ENCODE results near the gene ZGLP1. TPM values are rescaled to one million over a fixed set of nuclear protein-coding genes. Genes with fewer than 3 reads are reported as not detected.
A peak's percentile ranks its signal among the peaks of the same experiment; 100 is the strongest.

ZGLP1 gene
- total and polyA plus RNA-seq, 2 of the 13 experiments (the other 11 are each of a cell fraction or from before 2014, with no cell fraction given) = 2.4 to 3.0 TPM

GRCh38 chr19:10270180-10270615, 39.4 kb downstream of the ZGLP1 start (continued):
- TF ChIP-seq ZNF496 (CRISPR knock-in tag; IDR thresholded peaks at IDR 0.05; ENCODE audit: insufficient replicate concordance) (no peak), SALL2 (CRISPR knock-in tag; IDR thresholded peaks at IDR 0.05) (no peak), ZNF552 (CRISPR knock-in tag; IDR thresholded peaks at IDR 0.05; ENCODE audit: borderline replicate concordance) (no peak), IKZF5 (CRISPR knock-in tag; IDR thresholded peaks at IDR 0.05) (no peak), SAFB2 (CRISPR knock-in tag; IDR thresholded peaks at IDR 0.05; ENCODE audit: borderline replicate concordance, low read depth) (no peak), FOXO4 (CRISPR knock-in tag; conservative IDR thresholded peaks at IDR 0.05) (no peak), MAFG (CRISPR knock-in tag; IDR thresholded peaks at IDR 0.05) (no peak), NPAS2 (CRISPR knock-in tag; IDR thresholded peaks at IDR 0.05; ENCODE audit: borderline replicate concordance) (no peak), ZNF556 (CRISPR knock-in tag; IDR thresholded peaks at IDR 0.05; ENCODE audit: borderline replicate concordance) (0 out of 2 replicates have a peak, but pooled peaks have one; percentile 21), YEATS2 (CRISPR knock-in tag; IDR thresholded peaks at IDR 0.05; ENCODE audit: borderline replicate concordance) (no peak), CENPBD1 (CRISPR knock-in tag; IDR thresholded peaks at IDR 0.05; ENCODE audit: borderline replicate concordance, low read depth) (no peak), ZNF782 (CRISPR knock-in tag; IDR thresholded peaks at IDR 0.05; ENCODE audit: borderline replicate concordance) (no peak), ZNF775 (CRISPR knock-in tag; IDR thresholded peaks at IDR 0.05; ENCODE audit: borderline replicate concordance) (no peak), SIX1 (CRISPR knock-in tag; IDR thresholded peaks at IDR 0.05; ENCODE audit: borderline replicate concordance) (no peak), SETDB1 (CRISPR knock-in tag; IDR thresholded peaks at IDR 0.05; ENCODE audit: borderline replicate concordance) (no peak), HMGXB3 (CRISPR knock-in tag; IDR thresholded peaks at IDR 0.05; ENCODE audit: borderline replicate concordance) (no peak)

All from HepG2 (cell line).